ENCODE measurements around the gene IL10RB.

Gene IL10RB

DNA sequence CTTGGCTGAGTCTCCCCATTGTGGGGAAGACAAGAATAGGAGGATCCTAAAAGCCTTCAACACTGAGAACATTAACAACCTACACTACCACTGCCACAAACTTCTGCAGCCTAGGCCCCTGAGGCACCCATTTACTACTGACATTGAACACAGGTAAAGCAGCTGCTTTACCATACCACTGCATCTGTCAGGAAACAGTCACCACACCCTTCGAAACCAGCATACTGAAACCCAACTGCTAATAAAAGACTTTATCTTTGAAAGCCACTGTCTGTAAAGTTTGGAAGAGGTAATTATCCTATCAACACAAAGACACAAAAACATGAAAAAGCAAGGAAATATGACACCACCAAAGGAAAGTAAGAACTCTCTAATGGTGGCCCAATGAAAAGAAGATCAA, 66.0 kb downstream of the IL10RB start:
- TF ChIP-seq, protein P1, sequence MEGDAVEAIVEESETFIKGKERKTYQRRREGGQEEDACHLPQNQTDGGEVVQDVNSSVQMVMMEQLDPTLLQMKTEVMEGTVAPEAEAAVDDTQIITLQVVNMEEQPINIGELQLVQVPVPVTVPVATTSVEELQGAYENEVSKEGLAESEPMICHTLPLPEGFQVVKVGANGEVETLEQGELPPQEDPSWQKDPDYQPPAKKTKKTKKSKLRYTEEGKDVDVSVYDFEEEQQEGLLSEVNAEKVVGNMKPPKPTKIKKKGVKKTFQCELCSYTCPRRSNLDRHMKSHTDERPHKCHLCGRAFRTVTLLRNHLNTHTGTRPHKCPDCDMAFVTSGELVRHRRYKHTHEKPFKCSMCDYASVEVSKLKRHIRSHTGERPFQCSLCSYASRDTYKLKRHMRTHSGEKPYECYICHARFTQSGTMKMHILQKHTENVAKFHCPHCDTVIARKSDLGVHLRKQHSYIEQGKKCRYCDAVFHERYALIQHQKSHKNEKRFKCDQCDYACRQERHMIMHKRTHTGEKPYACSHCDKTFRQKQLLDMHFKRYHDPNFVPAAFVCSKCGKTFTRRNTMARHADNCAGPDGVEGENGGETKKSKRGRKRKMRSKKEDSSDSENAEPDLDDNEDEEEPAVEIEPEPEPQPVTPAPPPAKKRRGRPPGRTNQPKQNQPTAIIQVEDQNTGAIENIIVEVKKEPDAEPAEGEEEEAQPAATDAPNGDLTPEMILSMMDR (IDR thresholded peaks at IDR 0.05; ENCODE audit: low read depth, low read length): no peak
- no peaks in the 10 kb centered on the region for H3K27me3 ChIP-seq (ENCODE audit: insufficient read depth, low read depth, severe bottlenecking)
- H3K36me3 ChIP-seq: peaks cover 59% of the 10 kb centered on the region
- DNase-seq: no peak
- no peak overlapping the region for H3K4me3 ChIP-seq (ENCODE audit: low read depth, low read length)
- H3K9me3 ChIP-seq (ENCODE audit: severe bottlenecking): peaks cover 12% of the 10 kb centered on the region
- no peak overlapping the region for H3K27ac ChIP-seq

DNA sequence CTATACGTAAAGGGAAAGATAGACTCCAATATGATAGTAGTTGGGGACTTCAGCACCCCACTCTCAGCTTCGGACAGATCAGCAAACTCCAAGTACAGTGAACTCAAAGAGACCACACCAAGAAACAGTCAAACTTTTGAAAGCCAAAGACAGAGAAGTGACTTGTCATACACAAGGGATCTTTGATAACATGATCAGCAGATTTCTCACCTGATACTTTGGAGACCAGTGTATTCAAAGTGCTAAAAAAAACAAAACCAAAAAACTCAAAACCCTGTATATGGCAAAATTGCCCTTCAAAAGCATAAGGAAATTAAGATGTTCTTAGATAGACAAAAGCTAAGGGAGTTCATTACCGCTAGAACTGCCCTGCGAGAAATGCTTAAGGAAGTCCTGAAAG, 68.0 kb downstream of the IL10RB start:
- TF ChIP-seq, protein P1 (IDR thresholded peaks at IDR 0.05; ENCODE audit: low read depth, low read length): no peak
- DNase-seq: no peak
- no peak overlapping the region for H3K4me3 ChIP-seq (ENCODE audit: low read depth, low read length)
- peaks cover 62% of the 10 kb centered on the region for H3K36me3 ChIP-seq
- peaks cover 12% of the 10 kb centered on the region for H3K9me3 ChIP-seq (ENCODE audit: severe bottlenecking)
- H3K27me3 ChIP-seq (ENCODE audit: insufficient read depth, low read depth, severe bottlenecking): no peaks in the 10 kb centered on the region
- H3K27ac ChIP-seq: no peak overlapping the region

DNA sequence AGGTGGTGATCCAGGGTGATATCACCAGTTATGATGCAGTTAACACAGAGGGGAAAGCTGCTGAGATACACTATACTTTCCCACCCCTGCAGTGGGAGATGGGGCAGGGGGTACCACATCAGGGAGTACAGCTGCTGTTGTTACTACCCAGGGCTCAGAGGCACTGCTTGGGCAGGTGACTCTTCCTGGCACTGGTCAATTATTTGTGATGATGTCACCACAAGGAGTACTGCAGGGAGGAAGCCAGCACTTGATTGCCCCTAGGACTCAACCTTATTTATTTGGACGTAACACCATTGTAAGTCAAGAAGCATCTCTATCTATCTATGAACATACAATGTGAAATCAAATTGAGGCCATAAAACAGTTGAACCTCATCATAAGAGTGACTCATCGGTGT, 68.7 kb downstream of the IL10RB start:
- Histone ChIP-seq H3K4me3 (ENCODE audit: low read depth, low read length) (no peak overlapping the region), H3K27ac (no peak overlapping the region), H3K9me3 (ENCODE audit: severe bottlenecking) (peaks cover 12% of the 10 kb centered on the region), H3K36me3 (peaks cover 62% of the 10 kb centered on the region), H3K27me3 (ENCODE audit: insufficient read depth, low read depth, severe bottlenecking) (no peaks in the 10 kb centered on the region)
- TF ChIP-seq, protein P1 (IDR thresholded peaks at IDR 0.05; ENCODE audit: low read depth, low read length): no peak
- DNase-seq: no peak

DNA sequence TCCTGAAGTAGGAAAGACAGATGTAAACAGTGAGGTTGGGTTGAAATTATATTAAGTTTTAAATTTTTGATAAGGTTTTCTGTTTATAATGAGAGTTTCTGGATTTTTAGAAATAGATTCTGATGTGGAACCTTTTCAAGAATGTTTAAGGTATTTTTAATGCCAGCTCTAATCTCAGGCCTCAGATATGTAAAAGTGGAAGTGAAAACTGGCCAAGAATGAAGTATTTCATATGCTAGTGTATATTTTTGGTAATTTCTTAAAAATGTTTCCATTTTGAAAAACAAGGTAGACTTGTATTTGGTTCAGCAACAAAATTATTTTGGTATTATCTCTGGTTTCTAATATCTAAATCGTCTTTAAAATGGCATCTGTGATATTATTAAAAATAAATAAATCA, 73.0 kb downstream of the IL10RB start:
- H3K36me3 ChIP-seq: peaks cover 61% of the 10 kb centered on the region
- TF ChIP-seq, protein P1 (IDR thresholded peaks at IDR 0.05; ENCODE audit: low read depth, low read length): no peak

DNA sequence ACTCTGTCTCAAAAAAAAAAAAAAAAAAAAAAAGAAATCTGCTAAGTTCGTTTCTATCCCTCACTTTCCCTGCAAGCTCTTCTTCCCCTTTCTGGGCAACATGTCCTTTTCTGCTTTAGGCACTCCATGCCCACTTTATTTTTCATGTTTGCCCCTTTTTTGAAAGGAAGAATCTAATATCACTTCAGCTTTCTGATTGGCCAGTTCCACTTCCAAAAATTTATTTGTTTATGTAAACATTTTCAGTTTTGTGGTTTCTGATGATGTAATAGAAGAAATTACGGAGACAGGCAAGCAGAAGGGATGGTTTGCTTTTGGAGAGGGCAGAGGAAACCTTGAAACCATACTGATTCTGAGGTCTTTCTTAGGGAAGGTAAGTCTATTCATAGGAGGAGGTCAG, 73.8 kb downstream of the IL10RB start:
- Histone ChIP-seq H3K9me3 (ENCODE audit: severe bottlenecking) (no peaks in the 10 kb centered on the region), H3K36me3 (peaks cover 59% of the 10 kb centered on the region), H3K27ac (no peak overlapping the region), H3K27me3 (ENCODE audit: insufficient read depth, low read depth, severe bottlenecking) (no peaks in the 10 kb centered on the region), H3K4me3 (ENCODE audit: low read depth, low read length) (no peak overlapping the region)
- DNase-seq: no peak
- TF ChIP-seq, protein P1 (IDR thresholded peaks at IDR 0.05; ENCODE audit: low read depth, low read length): no peak

More for the DNA sequence above, 73.0 kb downstream of the IL10RB start:
- Histone ChIP-seq H3K27me3 (ENCODE audit: insufficient read depth, low read depth, severe bottlenecking) (no peaks in the 10 kb centered on the region), H3K9me3 (ENCODE audit: severe bottlenecking) (no peaks in the 10 kb centered on the region), H3K27ac (no peak overlapping the region), H3K4me3 (ENCODE audit: low read depth, low read length) (no peak overlapping the region)
- no peak for DNase-seq

DNA sequence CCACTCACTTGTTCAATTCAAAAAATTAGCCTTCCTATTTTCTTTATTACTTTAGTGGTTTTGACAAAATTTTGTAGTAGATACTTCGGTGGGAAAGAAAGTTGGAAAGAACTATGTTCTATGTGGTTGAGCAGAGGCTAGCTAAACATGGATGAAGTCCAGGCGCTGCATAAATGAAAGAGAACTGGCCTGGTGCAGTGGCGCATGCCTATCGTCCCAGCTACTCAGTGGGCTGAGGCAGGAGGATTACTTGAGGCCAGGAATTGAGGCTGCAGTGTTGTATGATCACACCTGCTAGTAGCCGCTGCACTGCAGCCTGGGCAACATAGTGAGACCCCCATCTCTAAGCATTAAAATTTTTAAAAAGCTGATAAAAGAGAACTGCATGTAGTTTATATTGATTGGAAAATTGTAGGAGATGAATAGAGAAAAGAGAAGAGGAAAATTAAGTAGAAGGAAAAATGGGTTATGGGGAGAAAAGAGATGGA, 79.6 kb downstream of the IL10RB start:
- H3K27me3 ChIP-seq (ENCODE audit: insufficient read depth, low read depth, severe bottlenecking): no peaks in the 10 kb centered on the region
- peaks cover 80% of the 10 kb centered on the region for H3K36me3 ChIP-seq
- H3K4me3 ChIP-seq (ENCODE audit: low read depth, low read length): no peak overlapping the region
- DNase-seq: no peak
- no peaks in the 10 kb centered on the region for H3K9me3 ChIP-seq (ENCODE audit: severe bottlenecking)
- TF ChIP-seq, protein P1 (IDR thresholded peaks at IDR 0.05; ENCODE audit: low read depth, low read length): no peak
- H3K27ac ChIP-seq: no peak overlapping the region
